WTC11 (cell line): ENCODE results near the gene COL4A1. TPM values are rescaled to one million over a fixed set of nuclear protein-coding genes. Genes with fewer than 3 reads are reported as not detected.
A peak's percentile ranks its signal among the peaks of the same experiment; 100 is the strongest.

Experiments
- ATAC-seq: fragments of 200-7000 bp; cut with Tn5 transposase; 2 replicates; pipeline ENCODE4 v1.10.0; 2021; ENCODE audit warnings: mild to moderate bottlenecking, moderate library complexity
- CTCF ChIA-PET: fragments of 300-600 bp; sonication (Branson Sonifier 250); formaldehyde crosslinking; loops from one replicate; lab custom pipeline; 2021; ENCODE audit warnings: antibody characterized with exemption; lab: Charles Lee
- POLR2A ChIA-PET: fragments of 350-600 bp; sonication (Branson Sonifier 250); formaldehyde crosslinking; loops from one replicate; lab custom pipeline; 2021; ENCODE audit warnings: antibody characterized with exemption; lab: Charles Lee
- DNase-seq: peaks from one replicate; pipeline ENCODE4 v3.0.0; 2021; ENCODE audit warnings: low spot score
- H3K27ac Mint-ChIP-seq: 2 replicates; pipeline ENCODE4 v1.8.0; 2021; ENCODE audit warnings: mixed read lengths
- H3K27me3 Mint-ChIP-seq: 2 replicates; pipeline ENCODE4 v1.8.0; 2021; ENCODE audit warnings: low read depth, mild to moderate bottlenecking, moderate library complexity, mixed read lengths
- H3K36me3 Mint-ChIP-seq: 2 replicates; pipeline ENCODE4 v1.8.0; 2021; ENCODE audit warnings: mixed read lengths
- H3K4me1 Mint-ChIP-seq: 2 replicates; pipeline ENCODE4 v1.8.0; 2022; ENCODE audit warnings: mixed read lengths
- H3K4me3 Mint-ChIP-seq: 2 replicates; pipeline ENCODE4 v1.8.0; 2021; ENCODE audit warnings: mild to moderate bottlenecking, moderate library complexity, mixed read lengths
- H3K9me3 Mint-ChIP-seq: 2 replicates; pipeline ENCODE4 v1.8.0; 2021; ENCODE audit warnings: mixed read lengths
- ATF1 ChIP-seq: sonication (generic); formaldehyde crosslinking; IDR thresholded peaks from 2 replicates; pipeline ENCODE4 v1.8.1; 2023; ENCODE audit warnings: mild to moderate bottlenecking, moderate library complexity, missing genetic modification reagents
- ATF6 ChIP-seq: sonication (generic); formaldehyde crosslinking; IDR thresholded peaks from 2 replicates; pipeline ENCODE4 v1.8.1; 2023; ENCODE audit warnings: mild to moderate bottlenecking, missing genetic modification reagents
- ETV6 ChIP-seq: sonication (generic); formaldehyde crosslinking; IDR thresholded peaks from 2 replicates; pipeline ENCODE4 v1.8.1; 2022; ENCODE audit warnings: mild to moderate bottlenecking, missing genetic modification reagents
- GTF2I ChIP-seq: fragments of 250-450 bp; sonication (Bioruptor Pico); conservative IDR thresholded peaks from 2 replicates; pipeline ENCODE4 v1.4.0; 2021; ENCODE audit warnings: mild to moderate bottlenecking
- JUN ChIP-seq: sonication (generic); formaldehyde crosslinking; IDR thresholded peaks from 2 replicates; pipeline ENCODE4 v1.8.0; 2023; ENCODE audit warnings: mild to moderate bottlenecking, missing genetic modification reagents
- NFATC4 ChIP-seq: fragments of 250-450 bp; sonication (Bioruptor Pico); IDR thresholded peaks from 2 replicates; pipeline ENCODE4 v1.9.0; 2021; ENCODE audit warnings: mild to moderate bottlenecking
- SMAD3 ChIP-seq: sonication (generic); formaldehyde crosslinking; IDR thresholded peaks from 2 replicates; pipeline ENCODE4 v1.8.0; 2022; ENCODE audit warnings: missing genetic modification reagents, mild to moderate bottlenecking, borderline replicate concordance
- USF2 ChIP-seq: sonication (generic); formaldehyde crosslinking; IDR thresholded peaks from 2 replicates; pipeline ENCODE4 v1.8.1; 2023; ENCODE audit warnings: mild to moderate bottlenecking, missing genetic modification reagents, moderate library complexity
- ZNF281 ChIP-seq: sonication (generic); formaldehyde crosslinking; IDR thresholded peaks from 2 replicates; pipeline ENCODE4 v1.8.0; 2023; ENCODE audit warnings: mild to moderate bottlenecking, missing genetic modification reagents
- ZNF423 ChIP-seq: fragments of 250-450 bp; sonication (Bioruptor Pico); IDR thresholded peaks from 2 replicates; pipeline ENCODE4 v2.1.2; 2022; ENCODE audit warnings: mild to moderate bottlenecking, moderate library complexity
- ZNF425 ChIP-seq: fragments of 250-450 bp; sonication (Bioruptor Pico); conservative IDR thresholded peaks from 2 replicates; pipeline ENCODE4 v1.9.0; 2021; ENCODE audit warnings: mild to moderate bottlenecking
- total RNA-seq: library from RNA; stranded (reverse); gene quantifications from 3 replicates; pipeline ENCODE4 v1.2.3, GENCODE V29; 2021
- TF ChIP-seq, protein P1 (sequence below): sonication (generic); formaldehyde crosslinking; IDR thresholded peaks from 2 replicates; pipeline ENCODE4 v1.8.0; 2023; ENCODE audit warnings: missing genetic modification reagents
- TF ChIP-seq, protein P2 (sequence below): sonication (generic); formaldehyde crosslinking; IDR thresholded peaks from 2 replicates; pipeline ENCODE4 v1.8.1; 2023; ENCODE audit warnings: mild to moderate bottlenecking, missing genetic modification reagents
- TF ChIP-seq, protein P3 (sequence below): fragments of 250-450 bp; sonication (Bioruptor Pico); IDR thresholded peaks from 2 replicates; pipeline ENCODE4 v1.9.0; 2021; ENCODE audit warnings: moderate library complexity, mild to moderate bottlenecking, inconsistent platforms, borderline replicate concordance

COL4A1 gene
- total RNA-seq, 1 experiment from 2014 or later = 89.6 TPM

- peak overlapping the region; percentile 37; the same call in 1 of the 2 replicates for H3K27ac Mint-ChIP-seq
- DNase-seq = no peak
These were observed 45.5 kb downstream of the COL4A1 start for GRCh38 chr13:110261166-110262081.

GRCh38 chr13:110259651-110260050 is 47.3 kb downstream of the COL4A1 start:
- ATAC-seq = no peak
- no peaks in the 10 kb centered on the region for H3K9me3 Mint-ChIP-seq
- ChIA-PET CTCF (interaction anchor here (2.3 kb wide), 1 partner anchor 12 kb away, joined by 6 read pairs; no protein-coding TSS in a partner anchor), POLR2A (no interaction called here)
- TF ChIP-seq ZNF425 (CRISPR knock-in tag) = no peak
- no peak overlapping the region for H3K4me3 Mint-ChIP-seq
- DNase-seq = no peak
- H3K36me3 Mint-ChIP-seq = no peaks in the 10 kb centered on the region
- no peaks in the 10 kb centered on the region for H3K27me3 Mint-ChIP-seq
- peaks cover 30% of the 10 kb centered on the region for H3K4me1 Mint-ChIP-seq
- no peak overlapping the region for H3K27ac Mint-ChIP-seq

More at GRCh38 chr13:110261166-110262081, 45.5 kb downstream of the COL4A1 start:
- ChIA-PET POLR2A (interaction anchor here (0.7 to 1.2 kb wide), 2 partner anchors 45 to 227 kb away, joined by 3 read pairs; partner anchors contain the start of gene COL4A1), CTCF (interaction anchor here (0.7 to 4.2 kb wide), 7 partner anchors 14 to 195 kb away, joined by 3 to 21 read pairs (median 3); no protein-coding TSS in a partner anchor)
- no peaks in the 10 kb centered on the region for H3K27me3 Mint-ChIP-seq
- H3K9me3 Mint-ChIP-seq = no peaks in the 10 kb centered on the region
- ATAC-seq = peak; percentile 50
- peaks cover 43% of the 10 kb centered on the region for H3K4me1 Mint-ChIP-seq
- no peak overlapping the region for H3K4me3 Mint-ChIP-seq
- TF ChIP-seq USF2 (no peak), JUN (CRISPR knock-in tag) (no peak), ZNF281 (CRISPR knock-in tag) (no peak), ZNF423 (CRISPR knock-in tag) (peak; percentile 85)
- TF ChIP-seq, protein P1, sequence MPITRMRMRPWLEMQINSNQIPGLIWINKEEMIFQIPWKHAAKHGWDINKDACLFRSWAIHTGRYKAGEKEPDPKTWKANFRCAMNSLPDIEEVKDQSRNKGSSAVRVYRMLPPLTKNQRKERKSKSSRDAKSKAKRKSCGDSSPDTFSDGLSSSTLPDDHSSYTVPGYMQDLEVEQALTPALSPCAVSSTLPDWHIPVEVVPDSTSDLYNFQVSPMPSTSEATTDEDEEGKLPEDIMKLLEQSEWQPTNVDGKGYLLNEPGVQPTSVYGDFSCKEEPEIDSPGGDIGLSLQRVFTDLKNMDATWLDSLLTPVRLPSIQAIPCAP (CRISPR knock-in tag) = no peak
- TF ChIP-seq, all 79 proteins: peak for 1
- no peaks in the 10 kb centered on the region for H3K36me3 Mint-ChIP-seq

- POLR2A ChIA-PET = no interaction called here
- H3K9me3 Mint-ChIP-seq = no peaks in the 10 kb centered on the region
- DNase-seq (no peak), ATAC-seq (no peak)
- H3K4me3 Mint-ChIP-seq = no peak overlapping the region
- H3K27me3 Mint-ChIP-seq = no peaks in the 10 kb centered on the region
- no peaks in the 10 kb centered on the region for H3K36me3 Mint-ChIP-seq
- H3K4me1 Mint-ChIP-seq = peaks cover 26% of the 10 kb centered on the region
- CTCF ChIA-PET = interaction anchor here (2.3 kb wide), 1 partner anchor 11 kb away, joined by 6 read pairs; no protein-coding TSS in a partner anchor
- no peak overlapping the region for H3K27ac Mint-ChIP-seq
- TF ChIP-seq, protein P2, sequence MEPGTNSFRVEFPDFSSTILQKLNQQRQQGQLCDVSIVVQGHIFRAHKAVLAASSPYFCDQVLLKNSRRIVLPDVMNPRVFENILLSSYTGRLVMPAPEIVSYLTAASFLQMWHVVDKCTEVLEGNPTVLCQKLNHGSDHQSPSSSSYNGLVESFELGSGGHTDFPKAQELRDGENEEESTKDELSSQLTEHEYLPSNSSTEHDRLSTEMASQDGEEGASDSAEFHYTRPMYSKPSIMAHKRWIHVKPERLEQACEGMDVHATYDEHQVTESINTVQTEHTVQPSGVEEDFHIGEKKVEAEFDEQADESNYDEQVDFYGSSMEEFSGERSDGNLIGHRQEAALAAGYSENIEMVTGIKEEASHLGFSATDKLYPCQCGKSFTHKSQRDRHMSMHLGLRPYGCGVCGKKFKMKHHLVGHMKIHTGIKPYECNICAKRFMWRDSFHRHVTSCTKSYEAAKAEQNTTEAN (CRISPR knock-in tag) = no peak
- no peak for TF ChIP-seq ETV6 (CRISPR knock-in tag)
- TF ChIP-seq ATF6 (CRISPR knock-in tag) = no peak
- no peak for TF ChIP-seq NFATC4 (CRISPR knock-in tag)
- no peak for TF ChIP-seq SMAD3 (CRISPR knock-in tag)
- no peak for TF ChIP-seq GTF2I (CRISPR knock-in tag)
- TF ChIP-seq, protein P3, sequence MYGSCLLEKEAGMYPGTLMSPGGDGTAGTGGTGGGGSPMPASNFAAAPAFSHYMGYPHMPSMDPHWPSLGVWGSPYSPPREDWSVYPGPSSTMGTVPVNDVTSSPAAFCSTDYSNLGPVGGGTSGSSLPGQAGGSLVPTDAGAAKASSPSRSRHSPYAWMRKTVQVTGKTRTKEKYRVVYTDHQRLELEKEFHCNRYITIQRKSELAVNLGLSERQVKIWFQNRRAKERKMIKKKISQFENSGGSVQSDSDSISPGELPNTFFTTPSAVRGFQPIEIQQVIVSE (CRISPR knock-in tag) = no peak
- no peak for TF ChIP-seq ATF1 (CRISPR knock-in tag)
These were observed 47.9 kb downstream of the COL4A1 start for GRCh38 chr13:110258876-110259631.
